WTC11 (cell line): ENCODE measurements around the gene IMMT. TPM values are rescaled to one million over a fixed set of nuclear protein-coding genes. Genes with fewer than 3 reads are reported as not detected.

ENCODE experiments used
- ATAC-seq: fragments of 200-7000 bp; cut with Tn5 transposase; 2 replicates; pipeline ENCODE4 v1.10.0; 2021; ENCODE audit warnings: mild to moderate bottlenecking, moderate library complexity
- CTCF ChIA-PET: fragments of 300-600 bp; sonication (Branson Sonifier 250); formaldehyde crosslinking; loops from one replicate; lab custom pipeline; 2021; ENCODE audit warnings: antibody characterized with exemption; lab: Charles Lee
- POLR2A ChIA-PET: fragments of 350-600 bp; sonication (Branson Sonifier 250); formaldehyde crosslinking; loops from one replicate; lab custom pipeline; 2021; ENCODE audit warnings: antibody characterized with exemption; lab: Charles Lee
- DNase-seq: peaks from one replicate; pipeline ENCODE4 v3.0.0; 2021; ENCODE audit warnings: low spot score
- H3K27ac Mint-ChIP-seq: 2 replicates; pipeline ENCODE4 v1.8.0; 2021; ENCODE audit warnings: mixed read lengths
- H3K27me3 Mint-ChIP-seq: 2 replicates; pipeline ENCODE4 v1.8.0; 2021; ENCODE audit warnings: low read depth, mild to moderate bottlenecking, moderate library complexity, mixed read lengths
- H3K36me3 Mint-ChIP-seq: 2 replicates; pipeline ENCODE4 v1.8.0; 2021; ENCODE audit warnings: mixed read lengths
- H3K4me1 Mint-ChIP-seq: 2 replicates; pipeline ENCODE4 v1.8.0; 2022; ENCODE audit warnings: mixed read lengths
- H3K4me3 Mint-ChIP-seq: 2 replicates; pipeline ENCODE4 v1.8.0; 2021; ENCODE audit warnings: mild to moderate bottlenecking, moderate library complexity, mixed read lengths
- H3K9me3 Mint-ChIP-seq: 2 replicates; pipeline ENCODE4 v1.8.0; 2021; ENCODE audit warnings: mixed read lengths
- CREM ChIP-seq: sonication (generic); formaldehyde crosslinking; IDR thresholded peaks from 2 replicates; pipeline ENCODE4 v1.8.1; 2022; ENCODE audit warnings: mild to moderate bottlenecking, missing genetic modification reagents, moderate library complexity
- FOXK1 ChIP-seq: sonication (generic); formaldehyde crosslinking; IDR thresholded peaks from 2 replicates; pipeline ENCODE4 v1.8.0; 2022; ENCODE audit warnings: mild to moderate bottlenecking, moderate library complexity, missing genetic modification reagents
- GABPB1 ChIP-seq: sonication (generic); formaldehyde crosslinking; IDR thresholded peaks from 2 replicates; pipeline ENCODE4 v1.8.1; 2023; ENCODE audit warnings: mild to moderate bottlenecking, missing genetic modification reagents
- HMGA2 ChIP-seq: fragments of 250-450 bp; sonication (Bioruptor Pico); IDR thresholded peaks from 2 replicates; pipeline ENCODE4 v1.4.0; 2021; ENCODE audit warnings: mild to moderate bottlenecking, moderate library complexity
- MYBL2 ChIP-seq: sonication (generic); formaldehyde crosslinking; IDR thresholded peaks from 2 replicates; pipeline ENCODE4 v1.8.1; 2023; ENCODE audit warnings: mild to moderate bottlenecking, moderate library complexity, missing genetic modification reagents
- OVOL2 ChIP-seq: fragments of 250-450 bp; sonication (Bioruptor Pico); IDR thresholded peaks from 2 replicates; pipeline ENCODE4 v1.9.0; 2021; ENCODE audit warnings: mild to moderate bottlenecking, borderline replicate concordance
- ZBTB21 ChIP-seq: sonication (generic); formaldehyde crosslinking; IDR thresholded peaks from 2 replicates; pipeline ENCODE4 v1.8.1; 2023; ENCODE audit warnings: mild to moderate bottlenecking, missing genetic modification reagents, borderline replicate concordance
- total RNA-seq: library from RNA; stranded (reverse); gene quantifications from 3 replicates; pipeline ENCODE4 v1.2.3, GENCODE V29; 2021
- TF ChIP-seq, protein P1 (sequence below): fragments of 250-450 bp; sonication (Bioruptor Pico); IDR thresholded peaks from 2 replicates; pipeline ENCODE4 v1.8.0; 2021; ENCODE audit warnings: mild to moderate bottlenecking
- TF ChIP-seq, protein P2 (sequence below): sonication (generic); formaldehyde crosslinking; IDR thresholded peaks from 2 replicates; pipeline ENCODE4 v1.8.0; 2023; ENCODE audit warnings: mild to moderate bottlenecking, missing genetic modification reagents
- TF ChIP-seq, protein P3 (sequence below): sonication (generic); formaldehyde crosslinking; IDR thresholded peaks from 2 replicates; pipeline ENCODE4 v1.8.1; 2023; ENCODE audit warnings: mild to moderate bottlenecking, missing genetic modification reagents, moderate library complexity
- TF ChIP-seq, protein P4 (sequence below): sonication (generic); formaldehyde crosslinking; IDR thresholded peaks from 2 replicates; pipeline ENCODE4 v1.8.0; 2023; ENCODE audit warnings: missing genetic modification reagents, mild to moderate bottlenecking, borderline replicate concordance

The IMMT gene
- total RNA-seq, 1 experiment from 2014 or later = 102 TPM

DNA sequence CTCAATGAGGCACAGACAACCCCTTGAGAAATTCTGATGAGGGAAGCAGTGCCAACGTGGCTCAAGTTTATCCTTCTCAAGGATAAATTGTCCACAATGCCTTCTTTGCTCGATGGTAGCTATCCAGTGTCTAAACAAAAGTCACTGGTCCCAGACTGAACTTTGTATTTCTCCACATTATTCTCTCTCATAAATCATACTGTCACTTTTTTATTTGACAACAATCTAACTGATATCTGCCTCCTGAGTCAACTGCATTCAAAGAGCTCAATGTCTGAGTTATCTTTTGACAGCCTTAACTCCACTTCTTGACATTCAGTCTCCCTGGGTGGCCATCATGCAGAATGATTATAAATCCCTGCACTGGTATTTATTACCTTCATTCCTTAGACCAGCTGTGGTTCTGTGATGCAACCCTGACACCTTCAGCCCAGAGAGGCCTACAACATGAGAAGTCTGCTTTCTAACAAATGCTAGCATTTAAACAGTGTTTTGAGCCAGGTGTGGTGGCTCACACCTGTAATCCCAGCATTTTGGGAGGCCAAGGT is 38.2 kb downstream of the IMMT start (continued):
- TF ChIP-seq, protein P1, sequence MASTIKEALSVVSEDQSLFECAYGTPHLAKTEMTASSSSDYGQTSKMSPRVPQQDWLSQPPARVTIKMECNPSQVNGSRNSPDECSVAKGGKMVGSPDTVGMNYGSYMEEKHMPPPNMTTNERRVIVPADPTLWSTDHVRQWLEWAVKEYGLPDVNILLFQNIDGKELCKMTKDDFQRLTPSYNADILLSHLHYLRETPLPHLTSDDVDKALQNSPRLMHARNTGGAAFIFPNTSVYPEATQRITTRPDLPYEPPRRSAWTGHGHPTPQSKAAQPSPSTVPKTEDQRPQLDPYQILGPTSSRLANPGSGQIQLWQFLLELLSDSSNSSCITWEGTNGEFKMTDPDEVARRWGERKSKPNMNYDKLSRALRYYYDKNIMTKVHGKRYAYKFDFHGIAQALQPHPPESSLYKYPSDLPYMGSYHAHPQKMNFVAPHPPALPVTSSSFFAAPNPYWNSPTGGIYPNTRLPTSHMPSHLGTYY (CRISPR knock-in tag) = no peak
- no peak for TF ChIP-seq HMGA2 (CRISPR knock-in tag)

DNA sequence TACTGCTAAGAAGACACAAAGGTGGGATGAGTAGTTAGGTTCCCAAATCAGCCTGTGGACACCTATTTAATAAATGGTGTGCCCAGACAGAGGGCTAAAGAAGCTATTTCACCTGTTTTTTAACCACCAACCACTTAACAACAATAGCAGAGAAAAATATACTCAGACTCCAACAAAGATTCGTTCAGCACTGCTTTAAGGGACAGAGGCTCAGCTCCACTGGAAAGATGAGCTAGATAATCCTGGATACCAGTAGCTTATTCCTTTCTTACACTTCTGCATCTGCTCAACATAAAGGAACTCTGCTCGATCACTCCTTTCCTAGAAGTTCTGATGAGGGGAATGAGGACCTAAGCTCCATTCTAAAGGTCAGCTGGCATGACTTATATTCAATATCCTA is 44.8 kb downstream of the IMMT start:
- POLR2A ChIA-PET = interaction anchor here (0.6 to 0.7 kb wide), 2 partner anchors 10 to 498 kb away, joined by 3 to 5 read pairs; no protein-coding TSS in a partner anchor
- no peak for ATAC-seq
- peaks cover 67% of the 10 kb centered on the region for H3K36me3 Mint-ChIP-seq
- no peak for DNase-seq
- H3K9me3 Mint-ChIP-seq = no peaks in the 10 kb centered on the region
- H3K27ac Mint-ChIP-seq = no peak overlapping the region
- H3K4me3 Mint-ChIP-seq = no peak overlapping the region
- TF ChIP-seq MYBL2 (CRISPR knock-in tag) (no peak), CREM (CRISPR knock-in tag) (no peak)
- TF ChIP-seq, all 79 proteins: peak for 0
- Mint-ChIP-seq H3K4me1 (no peaks in the 10 kb centered on the region), H3K27me3 (no peaks in the 10 kb centered on the region)
- CTCF ChIA-PET = interaction anchor here (1.2 to 1.6 kb wide), 2 partner anchors 222 to 513 kb away, joined by 3 to 6 read pairs; no protein-coding TSS in a partner anchor

DNA sequence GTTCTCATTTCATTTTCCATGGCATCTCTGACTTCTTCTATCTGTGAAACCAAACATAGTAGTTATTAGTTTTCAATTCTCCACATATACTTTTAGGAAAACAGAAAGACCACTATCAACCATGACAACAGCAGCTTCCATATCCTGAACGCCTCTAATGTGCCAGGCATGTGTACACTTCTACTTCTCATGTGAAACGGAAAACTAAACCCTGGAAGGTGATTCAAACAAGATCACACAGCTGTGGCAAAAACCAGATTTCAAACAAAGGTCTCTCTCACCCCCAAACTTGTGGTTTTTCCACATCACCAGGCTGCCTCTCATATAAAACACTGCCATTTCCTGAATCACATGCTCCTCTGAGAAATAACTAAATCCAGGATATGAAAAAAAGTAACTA is 47.5 kb downstream of the IMMT start:
- POLR2A ChIA-PET = interaction anchor here (0.6 kb wide), 1 partner anchor 42 kb away, joined by 3 read pairs; the partner anchor contains the start of genes POLR1A and PTCD3
- ATAC-seq = no peak

DNA sequence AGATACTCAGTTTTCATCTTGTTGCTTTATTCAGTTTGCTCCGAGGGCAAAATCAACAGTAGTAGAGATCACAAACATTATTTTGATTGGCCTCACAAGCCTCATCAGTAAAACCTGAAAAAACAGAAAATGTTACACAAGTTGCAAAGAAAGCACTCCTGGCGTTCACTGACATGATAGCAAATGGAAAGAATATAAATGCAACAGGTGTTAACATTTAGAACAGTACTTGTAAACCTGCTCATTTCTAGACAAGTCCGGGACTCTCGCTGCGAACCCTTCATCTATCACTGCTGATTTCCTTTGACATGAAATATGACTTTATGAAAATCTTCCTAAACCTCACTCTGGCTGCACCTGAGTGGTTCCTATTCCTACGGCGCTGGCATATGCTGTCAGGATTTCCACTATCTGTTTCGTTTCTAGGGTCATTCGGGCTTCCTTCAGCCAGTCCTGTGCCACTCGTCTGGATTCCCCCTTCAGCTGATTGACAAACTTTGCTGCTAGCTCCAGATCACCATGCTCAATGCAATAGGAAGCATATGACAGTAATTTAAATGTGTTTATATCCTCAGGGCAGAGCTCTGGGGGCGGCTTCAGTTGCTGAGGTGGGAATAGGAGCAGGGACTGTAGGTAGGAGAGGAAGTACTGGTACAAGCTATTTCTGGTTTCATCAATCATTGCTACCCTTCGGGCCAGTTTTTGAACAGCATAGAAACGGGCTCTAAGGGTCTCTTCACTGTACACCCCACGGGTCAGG is 51.2 kb downstream of the IMMT start:
- no peaks in the 10 kb centered on the region for H3K4me1 Mint-ChIP-seq
- TF ChIP-seq, protein P2, sequence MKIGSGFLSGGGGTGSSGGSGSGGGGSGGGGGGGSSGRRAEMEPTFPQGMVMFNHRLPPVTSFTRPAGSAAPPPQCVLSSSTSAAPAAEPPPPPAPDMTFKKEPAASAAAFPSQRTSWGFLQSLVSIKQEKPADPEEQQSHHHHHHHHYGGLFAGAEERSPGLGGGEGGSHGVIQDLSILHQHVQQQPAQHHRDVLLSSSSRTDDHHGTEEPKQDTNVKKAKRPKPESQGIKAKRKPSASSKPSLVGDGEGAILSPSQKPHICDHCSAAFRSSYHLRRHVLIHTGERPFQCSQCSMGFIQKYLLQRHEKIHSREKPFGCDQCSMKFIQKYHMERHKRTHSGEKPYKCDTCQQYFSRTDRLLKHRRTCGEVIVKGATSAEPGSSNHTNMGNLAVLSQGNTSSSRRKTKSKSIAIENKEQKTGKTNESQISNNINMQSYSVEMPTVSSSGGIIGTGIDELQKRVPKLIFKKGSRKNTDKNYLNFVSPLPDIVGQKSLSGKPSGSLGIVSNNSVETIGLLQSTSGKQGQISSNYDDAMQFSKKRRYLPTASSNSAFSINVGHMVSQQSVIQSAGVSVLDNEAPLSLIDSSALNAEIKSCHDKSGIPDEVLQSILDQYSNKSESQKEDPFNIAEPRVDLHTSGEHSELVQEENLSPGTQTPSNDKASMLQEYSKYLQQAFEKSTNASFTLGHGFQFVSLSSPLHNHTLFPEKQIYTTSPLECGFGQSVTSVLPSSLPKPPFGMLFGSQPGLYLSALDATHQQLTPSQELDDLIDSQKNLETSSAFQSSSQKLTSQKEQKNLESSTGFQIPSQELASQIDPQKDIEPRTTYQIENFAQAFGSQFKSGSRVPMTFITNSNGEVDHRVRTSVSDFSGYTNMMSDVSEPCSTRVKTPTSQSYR (CRISPR knock-in tag) = no peak
- H3K4me3 Mint-ChIP-seq = no peak overlapping the region
- no peak for ATAC-seq
- no peak for DNase-seq
- no peaks in the 10 kb centered on the region for H3K9me3 Mint-ChIP-seq
- H3K27ac Mint-ChIP-seq = no peak overlapping the region; the same call in 1 of the 2 replicates
- no peaks in the 10 kb centered on the region for H3K27me3 Mint-ChIP-seq
- H3K36me3 Mint-ChIP-seq = peaks cover 61% of the 10 kb centered on the region
- ChIA-PET POLR2A (interaction anchor here (0.6 kb wide), 1 partner anchor 114 kb away, joined by 3 read pairs; no protein-coding TSS in a partner anchor), CTCF (interaction anchor here (0.7 to 0.9 kb wide), 2 partner anchors 56 to 506 kb away, joined by 3 to 4 read pairs; no protein-coding TSS in a partner anchor)

More for the DNA sequence above, 47.5 kb downstream of the IMMT start:
- Mint-ChIP-seq H3K4me3 (no peak overlapping the region), H3K27me3 (no peaks in the 10 kb centered on the region), H3K9me3 (no peaks in the 10 kb centered on the region), H3K36me3 (peaks cover 74% of the 10 kb centered on the region), H3K4me1 (no peaks in the 10 kb centered on the region), H3K27ac (no peak overlapping the region)
- TF ChIP-seq, protein P3, sequence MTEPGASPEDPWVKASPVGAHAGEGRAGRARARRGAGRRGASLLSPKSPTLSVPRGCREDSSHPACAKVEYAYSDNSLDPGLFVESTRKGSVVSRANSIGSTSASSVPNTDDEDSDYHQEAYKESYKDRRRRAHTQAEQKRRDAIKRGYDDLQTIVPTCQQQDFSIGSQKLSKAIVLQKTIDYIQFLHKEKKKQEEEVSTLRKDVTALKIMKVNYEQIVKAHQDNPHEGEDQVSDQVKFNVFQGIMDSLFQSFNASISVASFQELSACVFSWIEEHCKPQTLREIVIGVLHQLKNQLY (CRISPR knock-in tag) = no peak
- no peak for TF ChIP-seq ZBTB21
- TF ChIP-seq OVOL2 (CRISPR knock-in tag) = no peak
- TF ChIP-seq, protein P4, sequence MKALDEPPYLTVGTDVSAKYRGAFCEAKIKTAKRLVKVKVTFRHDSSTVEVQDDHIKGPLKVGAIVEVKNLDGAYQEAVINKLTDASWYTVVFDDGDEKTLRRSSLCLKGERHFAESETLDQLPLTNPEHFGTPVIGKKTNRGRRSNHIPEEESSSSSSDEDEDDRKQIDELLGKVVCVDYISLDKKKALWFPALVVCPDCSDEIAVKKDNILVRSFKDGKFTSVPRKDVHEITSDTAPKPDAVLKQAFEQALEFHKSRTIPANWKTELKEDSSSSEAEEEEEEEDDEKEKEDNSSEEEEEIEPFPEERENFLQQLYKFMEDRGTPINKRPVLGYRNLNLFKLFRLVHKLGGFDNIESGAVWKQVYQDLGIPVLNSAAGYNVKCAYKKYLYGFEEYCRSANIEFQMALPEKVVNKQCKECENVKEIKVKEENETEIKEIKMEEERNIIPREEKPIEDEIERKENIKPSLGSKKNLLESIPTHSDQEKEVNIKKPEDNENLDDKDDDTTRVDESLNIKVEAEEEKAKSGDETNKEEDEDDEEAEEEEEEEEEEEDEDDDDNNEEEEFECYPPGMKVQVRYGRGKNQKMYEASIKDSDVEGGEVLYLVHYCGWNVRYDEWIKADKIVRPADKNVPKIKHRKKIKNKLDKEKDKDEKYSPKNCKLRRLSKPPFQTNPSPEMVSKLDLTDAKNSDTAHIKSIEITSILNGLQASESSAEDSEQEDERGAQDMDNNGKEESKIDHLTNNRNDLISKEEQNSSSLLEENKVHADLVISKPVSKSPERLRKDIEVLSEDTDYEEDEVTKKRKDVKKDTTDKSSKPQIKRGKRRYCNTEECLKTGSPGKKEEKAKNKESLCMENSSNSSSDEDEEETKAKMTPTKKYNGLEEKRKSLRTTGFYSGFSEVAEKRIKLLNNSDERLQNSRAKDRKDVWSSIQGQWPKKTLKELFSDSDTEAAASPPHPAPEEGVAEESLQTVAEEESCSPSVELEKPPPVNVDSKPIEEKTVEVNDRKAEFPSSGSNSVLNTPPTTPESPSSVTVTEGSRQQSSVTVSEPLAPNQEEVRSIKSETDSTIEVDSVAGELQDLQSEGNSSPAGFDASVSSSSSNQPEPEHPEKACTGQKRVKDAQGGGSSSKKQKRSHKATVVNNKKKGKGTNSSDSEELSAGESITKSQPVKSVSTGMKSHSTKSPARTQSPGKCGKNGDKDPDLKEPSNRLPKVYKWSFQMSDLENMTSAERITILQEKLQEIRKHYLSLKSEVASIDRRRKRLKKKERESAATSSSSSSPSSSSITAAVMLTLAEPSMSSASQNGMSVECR (CRISPR knock-in tag) = no peak
- no peak for TF ChIP-seq FOXK1
- TF ChIP-seq GABPB1 (CRISPR knock-in tag) = no peak
- no peak for TF ChIP-seq MYBL2 (CRISPR knock-in tag)
- DNase-seq = no peak
- CTCF ChIA-PET = no interaction called here
